Neural progenitor cell (in vitro differentiated cells): Measurements from ENCODE around the gene STAT5B.

ENCODE experiments used
- CTCF ChIP-seq: fragments of 200-600 bp; sonication (generic); IDR thresholded peaks from 2 replicates; pipeline ENCODE4 v1.5.1; 2017; ENCODE audit warnings: antibody characterized with exemption, mild to moderate bottlenecking
- EZH2 ChIP-seq: fragments of 200-600 bp; sonication (generic); IDR thresholded peaks from 2 replicates; pipeline ENCODE4 v1.6.1; 2017; ENCODE audit warnings: antibody characterized with exemption, mild to moderate bottlenecking, moderate library complexity
- EZH2phosphoT487 ChIP-seq: fragments of 200-600 bp; sonication (generic); IDR thresholded peaks from 2 replicates; pipeline ENCODE4 v1.6.1; 2017; ENCODE audit warnings: antibody characterized with exemption

- TF ChIP-seq EZH2 (no peak), CTCF (no peak), EZH2phosphoT487 (no peak)
Observed at GRCh38 chr17:42276359-42276608, at the start of gene STAT5B.
